Measurements from ENCODE around the gene STYX.
"Not testable (repeated sequence)": the region's sequence is repeated elsewhere in the genome, so short reads cannot be mapped to it uniquely, and the experiment has no call there.

DNA sequence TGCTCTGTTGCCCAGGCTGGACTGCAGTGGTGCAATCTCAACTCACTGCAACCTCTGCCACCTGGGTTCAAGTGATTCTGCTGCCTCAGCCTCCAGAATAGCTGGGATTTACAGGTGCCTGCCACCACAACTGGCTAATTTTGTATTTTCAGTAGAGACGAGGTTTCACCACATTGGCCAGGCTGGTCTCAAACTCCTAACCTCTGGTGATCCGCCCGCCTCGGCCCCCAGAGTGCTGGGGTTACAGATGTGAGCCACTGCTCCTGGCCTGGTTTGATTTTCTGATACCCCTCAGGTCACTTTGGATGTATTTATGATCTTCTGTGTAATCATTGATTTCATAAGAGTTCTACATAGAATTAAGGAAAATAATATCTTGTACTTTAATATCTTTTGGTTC is 33.0 kb downstream of the STYX start:
- not testable (repeated sequence) for TF ChIP-seq CTCF (IDR thresholded peaks at IDR 0.05; ENCODE audit: borderline replicate concordance, extremely low read depth, low read length, poor library complexity, severe bottlenecking); EZH2 (IDR thresholded peaks at IDR 0.05; ENCODE audit: borderline replicate concordance, low read depth, low read length, severe bottlenecking)
